GM12891 (cell line): ENCODE data around the gene RPL35A.
A peak's percentile ranks its signal among the peaks of the same experiment; 100 is the strongest.
"Not testable (repeated sequence)": the region's sequence is repeated elsewhere in the genome, so short reads cannot be mapped to it uniquely, and the experiment has no call there.

Experiments used
- DNase-seq: peaks from one replicate; pipeline ENCODE4 v3.0.0; 2011; ENCODE audit warnings: low spot score; ENCODE audit not compliant: insufficient read length
- FAIRE-seq: peaks from 2 replicates; lab custom pipeline; 2011; peaks lifted over from hg19 to GRCh38; lab: Jason Lieb, UNC
- PAX5 ChIP-seq: IDR thresholded peaks from 2 replicates; pipeline ENCODE4 v1.6.1; 2011; ENCODE audit warnings: low read length, moderate library complexity, mild to moderate bottlenecking; ENCODE audit not compliant: insufficient read depth, severe bottlenecking
- POLR2A ChIP-seq: IDR thresholded peaks from 2 replicates; pipeline ENCODE4 v1.6.1; 2011; ENCODE audit warnings: low read depth, low read length, control low read depth
- POLR2AphosphoS5 ChIP-seq: IDR thresholded peaks from 2 replicates; pipeline ENCODE4 v1.6.1; 2011; ENCODE audit warnings: low read depth, low read length, control low read depth
- POU2F2 ChIP-seq: IDR thresholded peaks from 2 replicates; pipeline ENCODE4 v1.6.1; 2011; ENCODE audit warnings: low read depth, mild to moderate bottlenecking, control low read depth, low read length, moderate library complexity
- SPI1 ChIP-seq: IDR thresholded peaks from 2 replicates; pipeline ENCODE4 v1.6.1; 2011; ENCODE audit warnings: low read depth, low read length, control low read depth
- TAF1 ChIP-seq: IDR thresholded peaks from 2 replicates; pipeline ENCODE4 v1.6.1; 2011; ENCODE audit warnings: low read depth, low read length, control low read depth

Gene RPL35A

GRCh38 chr3:197913641-197914380, 36.2 kb upstream of the RPL35A start:
- no peak for FAIRE-seq
- no peak for DNase-seq
- TF ChIP-seq TAF1: no peak
- no peak for TF ChIP-seq POLR2AphosphoS5
- TF ChIP-seq POLR2A: no peak
- no peak for TF ChIP-seq POU2F2
- no peak for TF ChIP-seq PAX5
- TF ChIP-seq SPI1: no peak

- not testable (repeated sequence) for DNase-seq, FAIRE-seq
Measured at GRCh38 chr3:197921429-197922275, 28.3 kb upstream of the RPL35A start.

- FAIRE-seq: no peak
- DNase-seq: no peak
- TF ChIP-seq SPI1 (no peak), POU2F2 (no peak), TAF1 (no peak), POLR2A (no peak), PAX5 (no peak), POLR2AphosphoS5 (no peak)
Measured at GRCh38 chr3:197926418-197926817, 23.6 kb upstream of the RPL35A start.

DNA sequence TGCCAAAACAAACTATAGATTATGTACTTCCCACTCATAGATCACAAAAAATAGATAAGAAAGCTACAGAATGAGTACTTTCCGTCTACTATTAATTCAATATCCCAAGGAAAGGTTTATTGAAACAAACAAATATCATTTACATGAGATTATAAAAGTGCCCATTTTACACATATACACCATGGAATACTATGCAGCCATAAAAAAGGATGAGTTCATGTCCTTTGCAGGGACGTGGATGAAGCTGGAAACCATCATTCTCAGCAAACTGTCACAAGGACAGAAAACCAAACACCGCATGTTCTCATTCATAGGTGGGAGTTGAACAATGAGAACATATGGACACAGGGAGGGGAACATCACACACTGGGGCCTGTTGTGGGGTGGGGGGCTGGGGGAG, 22.4 kb upstream of the RPL35A start:
- not testable (repeated sequence) for FAIRE-seq, DNase-seq

DNA sequence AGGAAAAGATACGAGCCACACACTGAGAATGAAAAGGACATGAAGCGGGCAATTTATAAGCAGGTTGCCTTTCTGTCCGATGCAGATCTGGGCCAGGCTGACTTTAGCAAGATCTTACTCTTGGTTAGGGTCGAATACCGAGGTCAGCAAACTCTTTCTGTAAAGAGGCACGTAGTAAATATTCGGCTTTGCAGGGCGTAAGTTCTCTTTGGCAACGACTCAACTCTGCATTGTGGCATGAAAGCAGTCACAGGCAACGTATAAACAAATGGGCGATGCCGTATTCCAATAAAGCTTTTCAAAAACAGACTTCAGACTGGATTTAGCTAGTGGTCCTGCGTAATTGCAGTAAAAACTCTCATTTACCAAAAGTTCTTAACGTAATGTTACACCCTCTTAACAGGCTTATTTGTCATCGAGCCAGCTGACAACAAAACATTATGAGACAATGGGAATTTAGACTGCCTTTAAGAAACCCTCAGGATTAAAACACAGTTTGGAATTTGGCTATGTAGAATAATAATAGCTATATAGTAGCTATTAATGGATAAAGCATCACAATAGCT, 13.1 kb upstream of the RPL35A start:
- DNase-seq: no peak
- no peak for FAIRE-seq
- TF ChIP-seq POLR2AphosphoS5 (no peak), SPI1 (no peak), POU2F2 (no peak), TAF1 (no peak), PAX5 (no peak), POLR2A (no peak)

DNA sequence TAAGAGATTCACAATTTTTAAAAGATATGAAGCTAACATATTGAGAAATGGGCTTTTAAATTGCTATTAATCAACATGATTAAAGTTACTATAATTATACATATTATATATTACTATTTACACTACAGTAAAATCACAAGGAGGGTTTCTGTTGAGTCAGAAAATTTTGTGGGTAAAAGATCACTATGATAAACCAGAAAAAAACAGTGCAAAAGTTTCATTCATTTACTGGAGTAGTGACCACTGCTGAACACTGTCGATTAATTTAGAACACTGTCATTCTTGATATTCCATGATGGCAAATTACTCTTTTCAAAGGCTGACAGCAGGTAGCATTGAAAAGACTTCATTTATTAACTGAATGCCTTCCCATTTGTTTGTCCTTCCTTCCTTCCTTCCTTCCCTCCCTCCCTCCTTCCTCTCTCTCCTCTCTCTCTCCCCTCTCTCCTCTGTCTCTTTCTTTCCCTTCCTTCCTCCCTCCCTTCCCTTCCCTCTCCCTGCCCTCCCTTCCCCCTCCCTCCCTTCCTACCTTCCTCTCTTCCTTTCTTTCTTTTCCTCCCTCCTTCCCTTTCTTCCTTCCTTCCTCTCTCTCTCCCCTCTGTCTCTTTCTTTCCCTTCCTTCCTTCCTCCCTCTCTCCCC, 9.1 kb upstream of the RPL35A start:
- TF ChIP-seq TAF1: no peak
- TF ChIP-seq POU2F2: no peak
- TF ChIP-seq POLR2A: no peak
- TF ChIP-seq SPI1: no peak
- TF ChIP-seq PAX5: no peak
- no peak for TF ChIP-seq POLR2AphosphoS5
- FAIRE-seq (no peak), DNase-seq (no peak)

- FAIRE-seq: peak; percentile 92
- peak; percentile 32 for DNase-seq
- TF ChIP-seq TAF1 (no peak), POU2F2 (no peak), SPI1 (no peak), POLR2AphosphoS5 (no peak), POLR2A (no peak)
Measured at GRCh38 chr3:197942956-197943556, 6.9 kb upstream of the RPL35A start.

DNA sequence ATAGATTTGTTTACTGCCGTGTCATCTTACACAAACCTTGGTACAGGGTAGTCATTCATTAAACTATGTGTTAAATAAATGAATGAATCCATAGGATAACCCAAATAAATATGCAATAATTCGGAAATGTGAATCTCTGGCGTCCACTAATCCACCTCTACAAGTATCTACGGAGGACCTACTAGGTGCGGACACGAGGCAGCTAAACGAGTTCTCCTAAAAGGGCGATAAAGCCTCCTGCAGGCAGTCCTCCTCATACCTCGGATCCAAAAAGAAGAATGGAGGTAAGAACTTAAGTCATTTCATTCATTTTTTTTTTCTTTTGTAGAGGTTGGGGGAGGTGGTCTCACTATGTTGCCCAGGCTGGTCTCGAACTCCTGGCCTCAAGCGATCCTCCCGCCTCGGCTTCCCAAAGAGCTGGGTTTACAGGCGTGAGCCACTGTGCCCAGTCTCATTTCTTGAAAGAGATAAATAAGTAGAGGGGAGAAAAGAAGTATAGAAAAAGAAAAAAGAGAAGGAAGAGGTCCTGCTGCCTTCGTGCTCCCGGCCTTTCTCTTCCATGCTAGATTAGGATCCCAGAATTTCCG, 706 bp upstream of the RPL35A start:
- DNase-seq (no peak), FAIRE-seq (no peak)
- no peak for TF ChIP-seq POLR2AphosphoS5
- TF ChIP-seq PAX5: no peak
- no peak for TF ChIP-seq TAF1
- no peak for TF ChIP-seq SPI1
- no peak for TF ChIP-seq POLR2A
- TF ChIP-seq POU2F2: no peak

GRCh38 chr3:197950677-197951061, 679 bp downstream of the RPL35A start:
- TF ChIP-seq SPI1: no peak
- no peak for TF ChIP-seq POU2F2
- no peak for TF ChIP-seq POLR2AphosphoS5
- FAIRE-seq (no peak), DNase-seq (no peak)
